ENCODE measurements around the gene ARHGAP1. TPM values are rescaled to one million over a fixed set of nuclear protein-coding genes. Genes with fewer than 3 reads are reported as not detected.

Gene ARHGAP1
- total and polyA plus RNA-seq, 2 of the 13 experiments (the other 11 are each of a cell fraction or from before 2014, with no cell fraction given) = 18.6 to 30.3 TPM

DNA sequence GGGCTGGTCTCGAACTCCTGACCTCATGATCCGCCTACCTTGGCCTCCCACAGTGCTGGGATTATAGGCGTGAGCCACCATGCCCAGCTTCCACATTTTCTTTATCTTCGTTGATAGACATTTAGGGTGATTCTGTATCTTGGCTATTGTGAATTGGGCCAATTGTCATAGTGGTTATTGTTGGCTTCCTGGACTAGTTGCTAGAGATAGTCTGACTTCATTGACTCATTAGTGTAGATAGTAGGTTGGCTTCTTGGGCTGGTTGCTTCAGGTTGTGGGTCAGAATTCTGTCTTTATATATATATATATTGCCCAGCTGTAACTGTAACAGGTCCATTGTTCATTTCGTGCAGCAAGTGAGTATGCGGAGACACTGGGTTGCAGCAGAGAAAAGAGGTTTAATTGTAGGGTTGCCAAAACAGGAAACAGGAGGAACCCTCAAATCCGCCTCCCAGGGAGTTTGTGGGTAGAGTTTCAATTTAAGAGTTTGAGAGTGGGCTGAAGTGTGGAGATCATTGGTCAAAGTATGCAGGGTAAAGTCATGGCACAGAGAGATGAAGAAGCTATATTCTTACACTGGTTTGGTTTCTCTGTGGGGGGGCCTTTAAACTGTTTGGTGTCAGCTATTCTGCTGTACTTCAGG is 61.1 kb downstream of the ARHGAP1 start (continued):
- TF ChIP-seq SOX5 (CRISPR knock-in tag; IDR thresholded peaks at IDR 0.05; ENCODE audit: borderline replicate concordance) = no peak

DNA sequence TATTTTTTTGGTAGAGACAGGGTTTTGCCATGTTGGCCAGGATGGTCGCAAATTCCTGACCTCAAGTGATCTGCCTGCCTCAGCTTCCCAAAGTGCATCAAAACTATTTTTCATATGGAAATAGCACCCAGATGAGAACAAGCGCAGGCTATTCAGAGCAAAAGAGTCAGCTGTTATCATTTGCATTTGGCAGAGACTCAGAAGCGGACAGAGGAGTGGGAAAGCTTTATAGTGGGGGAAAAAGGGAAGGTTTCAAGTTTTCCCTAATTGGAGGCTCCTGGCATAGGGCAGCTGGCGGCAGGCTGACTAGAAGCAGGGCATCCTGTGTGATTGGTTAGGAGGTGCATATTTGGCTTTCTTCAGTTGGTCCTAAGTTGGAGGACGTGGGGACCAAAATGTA is 62.9 kb downstream of the ARHGAP1 start:
- Histone ChIP-seq H2AFZ (ENCODE audit: low read length) (no peak overlapping the region), H3K79me2 (ENCODE audit: insufficient read depth, low read length) (peaks cover 16% of the 10 kb centered on the region), H3K27me3 (ENCODE audit: control insufficient read depth in 1 of 2, insufficient read depth in 2 of 2, low read length in 2 of 2) (no peaks in the 10 kb centered on the region), H3K4me3 (replicated peaks in 1 of 3; ENCODE audit: insufficient read depth in 1 of 3, low read depth in 2 of 3, low read length in 3 of 3) (no peak overlapping the region), H4K20me1 (ENCODE audit: insufficient read depth, low read length) (no peaks in the 10 kb centered on the region), H3K4me1 (ENCODE audit: insufficient read depth, low read length) (peaks cover 60% of the 10 kb centered on the region), H3K36me3 (replicated peaks in 1 of 2; ENCODE audit: control insufficient read depth in 1 of 2, insufficient read depth in 2 of 2, low read length in 2 of 2) (peaks cover 3 to 19% of the 10 kb centered on the region in 2 experiments; a peak in 3 of 5 replicates), H3K9me3 (ENCODE audit: low read length) (no peaks in the 10 kb centered on the region), H3K9ac (ENCODE audit: insufficient read depth, low read depth, low read length) (no peak overlapping the region), H3K4me2 (ENCODE audit: low read depth, low read length) (no peak overlapping the region), H3K27ac (ENCODE audit: extremely low read length, insufficient read depth, low read length) (no peak overlapping the region)
- FAIRE-seq (no peak), ATAC-seq (no peak), DNase-seq (ENCODE audit: low spot score) (no peak)
- ChIA-PET POLR2A (no interaction called here), CTCF (ENCODE audit: low intra/inter-chr PET ratio, low total read pairs) (no interaction called here)
- in situ Hi-C loops (cut with HindIII; ENCODE audit: extremely low pct_ligation_motif_present, low pct_unique_long_range_greater_than_20kb) = no loop called here
- no peak for TF ChIP-seq MLLT10 (CRISPR knock-in tag; IDR thresholded peaks at IDR 0.05)
- no peak for TF ChIP-seq ZNF7 (CRISPR knock-in tag; IDR thresholded peaks at IDR 0.05)
- TF ChIP-seq MEIS1 (CRISPR knock-in tag; IDR thresholded peaks at IDR 0.05; ENCODE audit: borderline replicate concordance) = no peak
- TF ChIP-seq GATAD1 (CRISPR knock-in tag; IDR thresholded peaks at IDR 0.05) = no peak
- TF ChIP-seq ZNF878 (CRISPR knock-in tag; IDR thresholded peaks at IDR 0.05) = no peak
- no peak for TF ChIP-seq TOPORS (CRISPR knock-in tag; IDR thresholded peaks at IDR 0.05)
- TF ChIP-seq CENPT (CRISPR knock-in tag; IDR thresholded peaks at IDR 0.05; ENCODE audit: low read depth) = no peak
- TF ChIP-seq PRPF4 (IDR thresholded peaks at IDR 0.05; ENCODE audit: low read depth, low read length, poor library complexity, severe bottlenecking) = no peak
- no peak for TF ChIP-seq MED13 (CRISPR knock-in tag; IDR thresholded peaks at IDR 0.05)
- intact Hi-C loops (cut with micrococcal nuclease; ENCODE audit: unreplicated experiment) = no loop called here
- 98% methylated on average over 5 of the region's 5 CpGs for WGBS (ENCODE audit: low lambda C conversion rate)
- no TSS peak for BruUV-seq (replicated peaks)

Measured in HepG2 (cell line).